ENCODE measurements around the gene PARP16. TPM values are rescaled to one million over a fixed set of nuclear protein-coding genes. Genes with fewer than 3 reads are reported as not detected.

The PARP16 gene
- 5.9 and 11.3 TPM in 2 replicates for total RNA-seq (2014; rRNA removed; shearing (Covaris generic))

DNA sequence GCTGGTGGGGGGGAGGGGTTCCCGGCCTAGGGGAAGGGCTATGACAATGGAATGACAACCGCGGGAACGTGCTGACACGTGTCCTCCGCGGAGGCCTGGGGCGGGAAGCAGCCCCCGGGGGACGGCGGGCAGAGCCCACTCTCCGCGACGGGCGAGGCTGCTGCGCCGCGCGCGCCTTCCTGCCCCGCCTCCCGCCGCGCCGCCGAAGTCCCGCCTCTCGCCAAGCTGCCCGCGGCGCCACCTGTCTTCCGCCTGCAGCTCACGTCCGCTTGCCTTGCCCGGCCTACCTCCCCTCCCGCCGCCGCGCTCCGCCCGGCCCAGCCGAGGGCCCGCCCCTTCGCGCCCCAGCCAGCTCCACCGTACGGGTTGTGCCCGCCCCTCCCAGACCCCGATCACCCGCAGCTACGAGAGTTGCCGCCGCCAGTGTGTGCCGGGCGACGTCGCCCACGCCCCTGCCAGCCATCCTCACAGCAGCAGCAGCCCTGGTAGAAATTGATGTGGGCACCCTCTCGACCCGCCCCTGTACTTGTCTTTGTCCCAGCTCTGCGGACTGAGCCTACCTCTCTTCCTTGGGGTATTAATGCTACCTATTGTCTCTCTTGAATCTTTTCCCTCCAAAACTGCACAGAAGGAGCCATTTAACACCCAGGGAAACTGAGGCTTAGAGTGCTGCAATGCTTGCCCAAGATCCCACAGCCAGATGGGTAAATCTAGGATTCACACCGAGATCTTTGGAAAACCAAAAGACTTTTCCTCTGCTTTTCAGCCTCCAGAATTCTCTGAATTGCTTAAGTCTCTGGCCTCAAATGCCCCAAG lies at the start of gene PARP16:
TSS of gene PARP16 (minus strand) at position 180 of the 816 bp plus-strand sequence. CDS start 457 bp downstream, outside the sequence.
- peaks cover 10% of the 10 kb centered on the region for H3K27me3 ChIP-seq (ENCODE audit: control insufficient read depth, insufficient read depth, low read length)
- DNase-seq, result peak; percentile 97
- peak within 1 kb of the TSS; percentile 62 for H3K4me3 ChIP-seq (ENCODE audit: insufficient read depth, low read depth, low read length)
- H3K36me3 ChIP-seq (replicated peaks; ENCODE audit: control insufficient read depth, insufficient read depth, low read length), result no peaks in the 10 kb centered on the region

GRCh38 chr15:65335278-65336055 lies 48.8 kb upstream of the PARP16 start:
- Histone ChIP-seq H3K27me3 (ENCODE audit: control insufficient read depth, insufficient read depth, low read length) (no peaks in the 10 kb centered on the region), H3K4me3 (ENCODE audit: insufficient read depth, low read depth, low read length) (no peak overlapping the region), H3K36me3 (replicated peaks; ENCODE audit: control insufficient read depth, insufficient read depth, low read length) (no peaks in the 10 kb centered on the region; the same call in 1 of the 2 replicates)
- DNase-seq, result no peak

DNA sequence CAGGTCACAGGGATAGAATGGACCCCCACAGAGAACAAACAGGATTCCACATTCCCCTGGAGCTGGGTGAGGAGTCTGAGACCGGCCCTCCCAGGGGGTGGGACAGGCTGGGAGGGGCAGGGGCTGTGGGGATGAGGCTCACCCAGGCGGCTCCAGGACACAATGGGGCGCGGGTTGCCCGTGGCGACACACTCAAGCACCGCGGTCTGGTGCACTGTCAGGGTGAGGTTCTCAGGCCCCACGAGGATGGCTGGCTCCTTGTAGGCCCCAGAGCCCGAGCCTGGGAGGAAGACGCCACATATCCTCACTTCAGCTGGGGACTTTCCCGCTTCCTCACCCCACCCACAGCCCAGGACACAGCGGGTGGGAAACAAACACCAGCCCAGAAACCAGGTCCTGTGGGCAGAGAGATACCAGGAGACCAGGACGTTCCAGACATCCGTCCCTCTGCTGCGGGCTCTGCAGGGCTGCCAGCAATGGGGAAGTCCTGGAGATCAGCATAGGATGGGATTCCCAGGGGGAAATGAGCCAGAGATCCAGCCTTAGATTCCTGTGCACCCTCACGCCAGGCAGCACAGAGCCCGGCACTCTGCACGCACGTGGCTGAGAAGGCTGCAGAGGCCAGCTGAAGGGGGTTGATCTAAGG lies 48.0 kb upstream of the PARP16 start:
- Histone ChIP-seq H3K36me3 (replicated peaks; ENCODE audit: control insufficient read depth, insufficient read depth, low read length) (peaks cover under 1% of the 10 kb centered on the region), H3K27me3 (ENCODE audit: control insufficient read depth, insufficient read depth, low read length) (no peaks in the 10 kb centered on the region), H3K4me3 (ENCODE audit: insufficient read depth, low read depth, low read length) (no peak overlapping the region)
- DNase-seq, result peak; percentile 84

DNA sequence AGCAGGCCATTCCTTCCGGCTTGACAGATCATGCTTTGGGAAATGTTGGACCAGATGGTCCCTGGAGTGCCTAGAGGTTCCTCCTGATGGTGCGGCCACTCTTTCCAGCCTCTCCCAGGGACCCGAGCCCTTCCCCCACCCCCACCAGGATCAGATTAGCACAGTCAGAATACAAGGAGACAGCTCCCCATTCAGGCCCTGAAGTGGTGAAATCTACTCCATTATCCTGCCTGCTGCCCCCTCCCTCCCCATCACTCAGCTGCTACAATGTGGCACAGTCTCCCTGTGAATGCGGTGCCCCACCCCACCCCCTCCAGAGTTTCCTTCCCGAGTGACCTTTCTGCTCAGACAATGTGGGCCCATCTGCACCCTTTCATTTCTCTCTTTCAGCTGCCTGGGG lies 47.2 kb upstream of the PARP16 start:
- no peaks in the 10 kb centered on the region for H3K27me3 ChIP-seq (ENCODE audit: control insufficient read depth, insufficient read depth, low read length)
- H3K4me3 ChIP-seq (ENCODE audit: insufficient read depth, low read depth, low read length), result no peak overlapping the region
- DNase-seq, result peak; percentile 56
- H3K36me3 ChIP-seq (replicated peaks; ENCODE audit: control insufficient read depth, insufficient read depth, low read length), result peaks cover 1% of the 10 kb centered on the region

DNA sequence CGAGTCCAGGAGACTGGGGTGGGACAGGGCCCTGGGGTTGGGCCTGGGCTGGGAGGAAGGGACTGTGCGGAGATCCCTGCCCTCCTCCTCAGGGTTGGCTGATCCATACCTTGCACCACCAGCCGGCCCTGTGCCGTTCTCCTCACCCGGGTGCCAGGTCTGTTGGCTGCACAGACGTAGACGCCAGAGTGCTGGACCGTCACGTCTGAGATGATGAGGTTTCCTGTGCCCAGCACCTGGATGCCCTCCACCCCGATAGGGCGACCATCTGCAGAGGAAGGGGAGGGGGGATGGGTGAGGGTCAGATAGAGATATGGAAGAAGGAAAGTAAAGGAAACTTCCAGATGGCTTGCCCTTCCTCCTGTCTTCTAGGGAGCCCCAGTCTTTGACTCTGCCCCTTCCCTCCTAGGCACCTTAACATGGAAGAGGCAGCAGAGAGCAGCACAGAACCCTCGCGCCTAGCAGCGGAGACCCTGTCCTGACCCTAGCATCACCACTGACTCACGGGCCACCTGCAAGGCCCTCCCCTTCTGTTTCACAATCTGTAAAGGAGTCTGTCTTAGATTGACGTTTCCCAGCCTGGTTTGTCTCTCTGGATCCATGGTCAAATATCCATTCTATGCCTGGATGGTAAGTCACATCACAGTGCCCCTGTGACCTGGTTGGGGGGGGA lies 46.6 kb upstream of the PARP16 start:
- DNase-seq, result peak; percentile 57
- Histone ChIP-seq H3K4me3 (ENCODE audit: insufficient read depth, low read depth, low read length) (no peak overlapping the region), H3K27me3 (ENCODE audit: control insufficient read depth, insufficient read depth, low read length) (no peaks in the 10 kb centered on the region), H3K36me3 (replicated peaks; ENCODE audit: control insufficient read depth, insufficient read depth, low read length) (peaks cover 1% of the 10 kb centered on the region)

GRCh38 chr15:65332391-65333147 lies 45.9 kb upstream of the PARP16 start:
- Histone ChIP-seq H3K36me3 (replicated peaks; ENCODE audit: control insufficient read depth, insufficient read depth, low read length) (peaks cover 1% of the 10 kb centered on the region), H3K27me3 (ENCODE audit: control insufficient read depth, insufficient read depth, low read length) (no peaks in the 10 kb centered on the region), H3K4me3 (ENCODE audit: insufficient read depth, low read depth, low read length) (no peak overlapping the region)
- DNase-seq, result peak; percentile 54

DNA sequence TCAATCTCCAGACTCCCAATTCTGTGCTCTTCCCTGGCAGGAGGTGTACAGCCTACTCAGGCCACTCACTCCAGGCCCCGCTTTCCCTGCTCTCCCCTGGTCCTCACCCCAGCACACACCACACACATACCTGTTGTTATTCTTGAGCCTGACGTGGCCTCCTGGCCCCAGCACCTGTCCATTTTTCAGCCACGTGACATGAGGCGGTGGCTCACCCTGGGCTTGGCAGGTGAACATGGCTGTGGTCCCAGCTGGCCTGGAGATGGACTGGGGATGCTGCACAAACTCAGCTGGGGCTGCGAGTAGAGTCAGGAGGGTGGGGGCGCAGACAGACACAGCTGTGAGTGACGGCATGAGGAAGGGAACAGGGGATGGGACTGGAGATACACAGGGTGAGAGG lies 45.1 kb upstream of the PARP16 start:
- H3K36me3 ChIP-seq (replicated peaks; ENCODE audit: control insufficient read depth, insufficient read depth, low read length), result peaks cover 1% of the 10 kb centered on the region
- H3K27me3 ChIP-seq (ENCODE audit: control insufficient read depth, insufficient read depth, low read length), result no peaks in the 10 kb centered on the region
- H3K4me3 ChIP-seq (ENCODE audit: insufficient read depth, low read depth, low read length), result no peak overlapping the region
- DNase-seq, result peak; percentile 16

- DNase-seq, result peak; percentile 68
- Histone ChIP-seq H3K36me3 (replicated peaks; ENCODE audit: control insufficient read depth, insufficient read depth, low read length) (peaks cover 1% of the 10 kb centered on the region), H3K4me3 (ENCODE audit: insufficient read depth, low read depth, low read length) (no peak overlapping the region), H3K27me3 (ENCODE audit: control insufficient read depth, insufficient read depth, low read length) (no peaks in the 10 kb centered on the region)
Measured at GRCh38 chr15:65330934-65331645, 44.4 kb upstream of the PARP16 start.

DNA sequence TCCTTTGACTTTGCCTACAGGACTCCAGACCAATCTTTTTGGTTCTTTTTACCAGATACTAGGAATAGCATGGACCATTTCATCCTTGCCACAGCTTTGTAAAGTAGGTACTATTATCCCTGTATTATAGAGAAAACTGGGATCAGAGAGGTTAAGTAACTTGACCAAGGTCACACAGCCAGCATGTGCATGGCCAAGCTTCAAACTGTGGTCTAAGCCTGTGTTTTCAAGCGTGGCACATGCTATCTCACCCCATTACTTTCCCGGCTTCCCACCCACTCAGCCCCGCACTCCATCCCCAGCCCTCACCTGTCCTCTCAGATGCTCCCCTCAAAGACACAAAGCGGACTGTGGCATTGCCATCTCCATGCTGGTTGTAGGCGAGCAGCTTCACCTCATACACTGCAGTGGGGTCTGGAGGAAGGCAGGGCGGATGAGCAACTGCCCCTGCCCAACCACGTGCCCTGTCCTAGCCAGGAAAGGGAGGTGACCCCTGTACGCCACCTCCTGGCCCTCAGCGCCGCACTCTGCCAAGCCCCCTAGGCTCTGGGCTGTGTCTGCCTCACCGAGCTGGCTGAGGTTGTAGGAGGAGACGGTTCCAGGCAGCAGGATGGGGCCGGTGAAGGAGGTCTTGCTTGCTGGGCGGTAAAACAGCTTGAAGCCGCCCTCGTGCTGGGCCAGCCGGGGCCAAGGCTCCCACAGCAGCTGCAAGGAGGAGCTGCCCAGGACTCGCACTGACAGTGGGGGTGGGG lies 43.5 kb upstream of the PARP16 start:
- peak; percentile 66 for DNase-seq
- H3K27me3 ChIP-seq (ENCODE audit: control insufficient read depth, insufficient read depth, low read length), result no peaks in the 10 kb centered on the region
- H3K4me3 ChIP-seq (ENCODE audit: insufficient read depth, low read depth, low read length), result no peak overlapping the region
- peaks cover 1% of the 10 kb centered on the region for H3K36me3 ChIP-seq (replicated peaks; ENCODE audit: control insufficient read depth, insufficient read depth, low read length)

DNA sequence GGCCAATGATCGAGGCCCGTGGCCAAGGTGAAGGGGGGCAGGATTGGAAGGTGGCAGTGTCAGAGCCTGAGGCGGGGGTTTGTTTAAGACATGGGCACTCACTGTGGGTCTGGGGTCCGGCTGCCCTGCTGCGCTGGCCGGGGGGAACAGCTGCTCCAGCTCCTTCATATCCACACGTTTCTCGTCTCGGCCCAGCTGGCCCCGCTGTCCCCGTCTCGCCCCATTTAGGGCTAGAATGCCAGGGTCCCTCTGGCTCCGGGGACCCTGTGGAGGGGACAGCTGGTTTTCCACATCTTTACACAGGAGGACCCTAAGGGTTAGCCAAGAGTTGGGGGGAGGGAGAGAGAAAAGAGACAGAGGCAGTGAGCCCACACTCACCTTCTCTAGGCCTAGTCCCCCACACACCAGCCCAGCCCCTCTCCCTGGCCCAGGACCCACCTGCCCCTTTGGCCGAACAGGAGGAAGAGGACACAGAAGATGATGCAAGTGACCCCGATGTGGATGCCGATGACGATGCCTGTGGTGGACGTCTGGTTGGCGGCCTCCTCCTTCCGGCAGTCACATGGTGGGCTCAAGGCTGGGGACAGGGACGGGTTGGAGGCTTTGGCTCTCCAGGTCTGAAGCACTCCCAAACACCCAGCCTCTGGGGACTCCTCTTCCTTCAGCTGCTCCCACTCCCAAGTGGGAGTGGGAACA lies 42.8 kb upstream of the PARP16 start:
- peaks cover 1% of the 10 kb centered on the region for H3K36me3 ChIP-seq (replicated peaks; ENCODE audit: control insufficient read depth, insufficient read depth, low read length)

DNA sequence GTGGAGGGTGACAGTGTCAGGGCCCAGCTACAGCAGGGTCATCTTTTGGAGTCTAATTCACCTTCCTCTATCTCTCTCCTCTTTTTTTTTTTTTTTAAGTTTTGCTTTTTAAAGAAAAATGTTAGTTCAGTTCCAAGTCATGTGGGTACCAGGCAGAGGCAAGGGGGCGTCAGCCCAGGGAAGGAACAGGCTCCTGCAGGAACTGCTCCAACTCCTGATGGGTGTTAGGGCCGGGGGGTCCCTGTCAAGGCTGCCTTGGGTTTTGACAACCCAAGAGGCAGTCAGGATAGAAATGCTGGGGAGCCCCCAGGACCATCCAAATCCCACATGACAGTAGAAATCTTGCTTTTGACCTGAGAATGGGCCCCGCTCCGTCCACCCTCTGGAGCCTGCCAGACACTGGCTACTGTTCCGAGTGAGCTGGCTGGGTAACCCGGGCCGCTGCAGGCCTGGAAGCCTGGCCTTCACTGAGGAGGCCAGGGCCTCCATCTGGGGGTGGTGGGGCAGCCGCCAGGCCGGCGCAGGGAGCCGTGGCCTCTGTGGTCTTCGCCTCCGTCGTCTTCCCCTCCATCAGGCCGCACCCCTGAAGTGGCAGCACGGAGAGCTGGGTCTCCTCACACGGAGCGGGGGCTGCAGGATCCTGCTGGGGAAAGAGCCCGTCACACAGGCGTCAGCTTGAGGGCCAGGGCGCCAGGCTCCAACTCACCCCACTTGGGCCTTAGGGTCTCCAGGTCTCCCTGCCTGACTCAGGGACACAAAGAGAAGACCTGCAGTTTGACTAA lies 42.0 kb upstream of the PARP16 start:
- H3K36me3 ChIP-seq (replicated peaks; ENCODE audit: control insufficient read depth, insufficient read depth, low read length), result peaks cover 1% of the 10 kb centered on the region
- DNase-seq, result peak; percentile 48
- no peaks in the 10 kb centered on the region for H3K27me3 ChIP-seq (ENCODE audit: control insufficient read depth, insufficient read depth, low read length)
- no peak overlapping the region for H3K4me3 ChIP-seq (ENCODE audit: insufficient read depth, low read depth, low read length)

More for the DNA sequence above, 42.8 kb upstream of the PARP16 start:
- H3K4me3 ChIP-seq (ENCODE audit: insufficient read depth, low read depth, low read length), result no peak overlapping the region
- DNase-seq, result peak; percentile 38
- H3K27me3 ChIP-seq (ENCODE audit: control insufficient read depth, insufficient read depth, low read length), result no peaks in the 10 kb centered on the region
